Muscle of leg (tissue), 11 donors: Measurements from ENCODE around the gene AXIN2. TPM values are rescaled to one million over a fixed set of nuclear protein-coding genes. Genes with fewer than 3 reads are reported as not detected.

Experiments used
- DNase-seq: peaks from one replicate; pipeline ENCODE4 v3.0.0; 2013
- H3K27ac ChIP-seq: one replicate; pipeline ENCODE4 v1.5.1; 2013; ENCODE audit warnings: mild to moderate bottlenecking, low read length, control low read depth
- H3K27me3 ChIP-seq: one replicate; pipeline ENCODE4 v1.6.1; 2013; ENCODE audit warnings: low read length; ENCODE audit not compliant: control insufficient read depth, insufficient read depth
- H3K36me3 ChIP-seq: one replicate; pipeline ENCODE4 v1.6.1; 2013; ENCODE audit warnings: low read length; ENCODE audit not compliant: control insufficient read depth, insufficient read depth
- H3K4me1 ChIP-seq: one replicate; pipeline ENCODE4 v1.6.1; 2013; ENCODE audit warnings: low read length; ENCODE audit not compliant: control insufficient read depth, insufficient read depth
- H3K4me3 ChIP-seq: one replicate; pipeline ENCODE4 v1.5.1; 2013; ENCODE audit warnings: low read length, control low read depth
- H3K9me3 ChIP-seq: replicated peaks from 2 replicates; pipeline ENCODE4 v1.6.1; 2013; ENCODE audit warnings: low read depth, low read length; ENCODE audit not compliant: control insufficient read depth
- WGBS: methylation state at CpG from one replicate; pipeline ENCODE4 v1.1.5; 2013; ENCODE audit warnings: missing lambda C conversion rate; ENCODE audit not compliant: insufficient coverage; 5-methylcytosine and 5-hydroxymethylcytosine counted together
- polyA plus RNA-seq, 8 donors: library from polyadenylated mRNA; unstranded; fragments of 120-200 nt; gene quantifications; one replicate each; pipeline versions ENCODE4 v1.2.1 to v1.2.3, GENCODE V29; 2013; ENCODE audit warnings: inconsistent platforms in 1 of 8, low replicate concordance in 1 of 8; ENCODE audit not compliant: insufficient read length in 8 of 8, insufficient read depth in 1 of 8
- total RNA-seq: library from RNA; stranded (reverse); fragments of 120-200 nt; gene quantifications from one replicate; pipeline ENCODE4 v1.2.4, GENCODE V29; 2013

The AXIN2 gene
- total and polyA plus RNA-seq, 9 donors = 9.9 to 17.7 (median 13.9) TPM

DNA sequence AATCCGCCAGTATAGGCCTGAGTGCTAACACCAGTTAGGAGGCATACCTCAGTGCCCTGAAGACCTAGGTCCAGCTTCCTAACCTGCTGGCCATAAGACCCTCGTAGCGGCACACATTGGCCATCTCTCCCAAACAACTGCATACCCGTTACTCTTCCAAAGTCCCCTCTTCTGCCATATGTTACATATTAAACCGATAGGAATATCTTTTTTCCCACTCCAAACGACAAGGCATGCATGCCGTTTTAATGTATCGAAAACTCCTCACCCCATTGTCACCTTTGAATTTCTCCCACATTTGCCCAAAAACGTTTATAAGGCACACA lies 721 bp upstream of the AXIN2 start:
- peak overlapping the region; percentile 96 for H3K27ac ChIP-seq
- 15% methylated on average over 6 of the region's 9 CpGs for WGBS
- peaks cover 11% of the 10 kb centered on the region for H3K27me3 ChIP-seq
- DNase-seq = no peak
- peaks cover 12% of the 10 kb centered on the region for H3K36me3 ChIP-seq
- peaks cover 45% of the 10 kb centered on the region for H3K4me1 ChIP-seq
- H3K9me3 ChIP-seq = no peaks in the 10 kb centered on the region
- H3K4me3 ChIP-seq = peak overlapping the region; percentile 78

DNA sequence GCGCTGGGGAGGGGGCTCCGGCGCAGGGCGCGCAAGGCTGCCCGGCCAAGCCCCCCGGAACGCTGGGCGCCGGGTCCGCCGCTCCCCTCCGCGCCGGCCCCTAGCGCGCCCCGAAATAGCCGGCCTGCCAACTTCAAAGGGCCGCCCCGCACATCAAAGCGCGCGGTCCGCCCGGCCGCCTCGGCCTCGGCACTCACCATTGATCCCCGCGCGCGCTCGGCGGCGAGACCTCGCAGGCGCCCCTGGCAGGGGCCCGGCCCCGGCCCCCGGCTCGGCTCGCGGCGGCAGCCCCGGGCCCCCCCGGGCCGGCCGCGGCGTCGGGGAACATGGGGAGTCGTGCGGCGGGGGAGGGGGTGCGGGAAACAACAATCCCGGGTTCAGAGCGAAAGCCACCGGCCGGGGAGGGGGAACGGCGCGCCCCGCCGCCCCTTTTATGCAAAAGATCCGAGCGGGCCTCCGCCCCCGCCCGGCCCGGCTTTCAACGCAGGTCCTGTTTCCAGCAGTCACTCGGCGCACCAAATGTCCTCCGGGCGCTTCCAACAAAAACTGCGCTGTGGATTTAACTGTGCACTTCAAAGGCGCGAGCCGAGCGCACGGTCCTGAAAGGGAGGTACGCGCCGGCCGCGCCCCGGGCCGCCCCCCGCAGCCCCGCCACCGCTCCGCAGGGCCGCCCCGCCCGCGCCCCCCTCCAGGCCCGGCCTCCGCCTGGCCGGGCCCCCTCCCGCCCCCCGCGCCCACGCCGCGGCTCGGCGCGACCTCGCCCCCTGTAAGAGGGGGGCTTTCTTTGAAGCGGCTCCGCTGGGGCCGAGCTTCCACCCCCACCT lies 608 bp downstream of the AXIN2 start:
- Histone ChIP-seq H3K4me3 (peak overlapping the region; percentile 78), H3K36me3 (peaks cover 24% of the 10 kb centered on the region), H3K4me1 (peaks cover 55% of the 10 kb centered on the region), H3K27ac (peak overlapping the region; percentile 96), H3K27me3 (peaks cover 16% of the 10 kb centered on the region), H3K9me3 (no peaks in the 10 kb centered on the region)
- WGBS = under 1% methylated on average over 93 of the region's 113 CpGs
- peak; percentile 97 for DNase-seq

DNA sequence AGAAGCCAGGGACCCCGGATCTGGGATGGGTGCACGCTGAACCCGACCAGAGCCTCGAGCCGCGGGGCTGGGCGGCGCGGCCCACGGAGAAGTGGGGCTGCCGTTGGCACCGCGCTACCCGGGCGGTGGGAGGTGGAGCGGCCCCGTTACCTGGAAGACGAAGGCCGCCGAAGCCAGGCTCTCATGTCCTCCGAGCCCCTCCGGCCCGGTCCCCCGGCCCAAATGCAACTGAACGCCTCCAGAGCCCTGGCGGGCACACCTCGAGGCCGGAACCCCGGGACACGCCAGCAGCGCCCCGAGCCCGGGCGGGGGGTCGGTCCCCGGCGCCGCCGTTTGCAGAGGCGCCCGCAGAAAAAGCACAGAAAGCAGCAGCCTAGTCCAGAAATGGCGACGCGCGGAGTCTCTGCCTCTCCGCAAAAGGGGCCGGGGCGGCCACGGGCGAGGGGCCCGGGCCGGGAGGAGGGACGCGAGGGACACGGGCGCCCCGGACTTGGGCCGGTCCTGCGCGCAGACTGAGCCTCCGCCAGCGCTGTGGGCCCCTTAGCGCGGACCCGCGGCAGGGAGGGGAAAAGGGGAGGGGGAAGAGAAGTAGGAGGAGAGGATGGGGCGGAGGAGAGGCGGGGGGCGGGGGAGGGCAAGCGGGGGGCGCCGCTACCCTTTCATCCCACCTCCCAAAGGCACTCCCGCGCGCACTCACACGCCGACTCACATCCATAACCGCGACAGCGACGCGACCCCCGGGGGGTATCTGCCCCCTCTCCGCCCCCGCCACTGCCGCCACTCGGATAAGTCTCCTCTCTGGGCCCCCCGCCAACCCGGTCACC lies 1.4 kb downstream of the AXIN2 start:
- Histone ChIP-seq H3K36me3 (peaks cover 28% of the 10 kb centered on the region), H3K4me3 (peak overlapping the region; percentile 78), H3K9me3 (no peaks in the 10 kb centered on the region), H3K4me1 (peaks cover 56% of the 10 kb centered on the region), H3K27ac (peak overlapping the region; percentile 79), H3K27me3 (peaks cover 16% of the 10 kb centered on the region)
- under 1% methylated on average over 62 of the region's 89 CpGs for WGBS
- DNase-seq = peak; percentile 82

DNA sequence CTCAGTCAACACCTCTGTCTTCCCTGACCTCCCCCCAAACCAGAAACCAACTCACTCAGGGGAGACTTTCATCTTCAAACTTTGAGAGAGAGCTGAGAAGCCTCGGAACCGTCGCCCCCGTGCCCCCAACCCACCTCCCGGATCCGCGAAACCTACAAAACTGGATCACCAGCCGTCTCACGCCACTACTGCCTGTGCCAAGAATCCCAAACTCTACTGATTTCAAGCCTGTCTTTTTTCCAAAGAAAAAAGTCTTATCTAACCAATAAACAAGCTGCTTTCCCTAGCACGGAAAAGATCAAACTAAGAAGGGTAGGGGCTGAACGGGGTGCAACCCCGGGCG lies 2.0 kb downstream of the AXIN2 start:
- 0% methylated on average over 13 of the region's 13 CpGs for WGBS
- no peaks in the 10 kb centered on the region for H3K9me3 ChIP-seq
- peak overlapping the region; percentile 78 for H3K4me3 ChIP-seq
- H3K4me1 ChIP-seq = peaks cover 50% of the 10 kb centered on the region
- DNase-seq = no peak
- peak overlapping the region; percentile 79 for H3K27ac ChIP-seq
- peaks cover 28% of the 10 kb centered on the region for H3K36me3 ChIP-seq
- H3K27me3 ChIP-seq = peaks cover 16% of the 10 kb centered on the region

GRCh38 chr17:65558683-65559460 lies 2.6 kb downstream of the AXIN2 start:
- no peaks in the 10 kb centered on the region for H3K9me3 ChIP-seq
- peak overlapping the region; percentile 78 for H3K4me3 ChIP-seq
- peak overlapping the region; percentile 79 for H3K27ac ChIP-seq
- H3K27me3 ChIP-seq = peaks cover 16% of the 10 kb centered on the region
- WGBS = under 1% methylated on average over 21 of the region's 29 CpGs
- peaks cover 28% of the 10 kb centered on the region for H3K36me3 ChIP-seq
- DNase-seq = peak; percentile 38
- H3K4me1 ChIP-seq = peaks cover 46% of the 10 kb centered on the region

DNA sequence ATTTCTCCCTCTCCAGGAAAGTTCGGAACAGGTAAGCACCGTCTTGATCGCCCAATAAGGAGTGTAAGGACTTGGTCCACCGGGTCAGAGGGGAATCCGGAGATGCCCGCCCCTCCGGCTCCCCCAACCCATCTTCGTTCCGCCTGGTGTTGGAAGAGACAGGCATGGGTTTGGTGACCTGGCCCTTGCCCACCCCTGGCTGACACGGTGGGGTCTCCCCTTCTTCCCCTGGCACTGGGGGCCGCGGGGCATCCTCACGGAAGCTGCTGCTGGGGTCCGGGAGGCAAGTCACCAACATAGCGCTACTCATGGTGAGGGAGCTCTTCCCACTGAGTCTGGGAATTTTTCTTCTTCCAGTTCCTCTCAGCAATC lies 3.2 kb downstream of the AXIN2 start:
- peak overlapping the region; percentile 78 for H3K4me3 ChIP-seq
- DNase-seq = no peak
- H3K27ac ChIP-seq = no peak overlapping the region
- peaks cover 43% of the 10 kb centered on the region for H3K4me1 ChIP-seq
- WGBS = 36% methylated on average over 3 of the region's 15 CpGs
- H3K27me3 ChIP-seq = peaks cover 16% of the 10 kb centered on the region
- H3K36me3 ChIP-seq = peaks cover 28% of the 10 kb centered on the region
- no peaks in the 10 kb centered on the region for H3K9me3 ChIP-seq

DNA sequence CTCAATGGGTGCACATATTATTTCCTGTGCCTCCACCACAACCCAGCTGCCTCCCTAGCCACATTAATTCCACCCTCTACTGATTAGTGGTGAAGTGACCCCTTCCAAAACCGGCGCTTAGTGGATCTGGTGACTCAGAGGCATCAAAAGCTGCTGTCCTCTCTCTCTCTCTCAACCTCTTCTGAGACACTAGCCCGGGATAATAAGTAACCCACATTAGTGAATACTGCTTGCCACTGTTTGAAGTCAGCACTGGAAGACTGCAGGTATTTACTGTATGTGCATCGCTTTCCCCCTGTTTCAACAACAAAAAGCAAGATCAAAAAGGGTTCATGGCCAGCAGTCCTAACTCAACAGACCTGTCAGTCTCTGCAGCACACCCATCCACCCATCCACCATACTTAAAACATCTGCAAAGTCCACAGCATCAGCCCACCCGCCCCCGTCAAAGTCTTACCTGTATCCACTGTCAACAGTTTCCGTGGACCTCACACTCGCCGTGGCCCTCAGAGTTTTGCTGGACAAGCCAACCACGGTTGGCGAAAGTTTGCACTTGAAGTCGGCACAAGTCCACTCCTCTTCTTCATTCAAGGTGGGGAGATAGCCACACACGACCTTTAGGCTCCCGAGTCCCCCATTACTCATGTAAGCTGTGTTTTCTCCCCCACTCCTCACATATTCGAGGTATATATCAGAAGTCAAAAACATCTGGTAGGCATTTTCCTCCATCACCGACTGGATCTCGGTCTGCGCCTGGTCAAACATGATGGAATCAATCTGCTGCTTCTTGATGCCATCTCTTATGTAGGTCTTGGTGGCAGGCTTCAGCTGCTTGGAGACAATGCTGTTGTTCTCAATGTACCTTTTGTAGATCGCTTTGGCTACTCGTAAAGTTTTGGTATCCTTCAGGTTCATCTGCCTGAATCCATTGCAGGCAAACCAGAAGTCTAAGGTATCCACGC lies 3.8 kb downstream of the AXIN2 start:
- Histone ChIP-seq H3K4me3 (peak overlapping the region; percentile 78), H3K27ac (no peak overlapping the region), H3K27me3 (peaks cover 16% of the 10 kb centered on the region), H3K4me1 (peaks cover 44% of the 10 kb centered on the region), H3K36me3 (peaks cover 28% of the 10 kb centered on the region), H3K9me3 (no peaks in the 10 kb centered on the region)
- DNase-seq = no peak
- 79% methylated on average over 20 of the region's 21 CpGs for WGBS

GRCh38 chr17:65556910-65557348 lies 4.5 kb downstream of the AXIN2 start:
- no peak overlapping the region for H3K27ac ChIP-seq
- H3K4me3 ChIP-seq = peak overlapping the region; percentile 11
- H3K27me3 ChIP-seq = peaks cover 16% of the 10 kb centered on the region
- peaks cover 46% of the 10 kb centered on the region for H3K4me1 ChIP-seq
- no CpG with 5 or more reads among the region's 4 CpGs for WGBS
- no peak for DNase-seq
- H3K9me3 ChIP-seq = no peaks in the 10 kb centered on the region
- H3K36me3 ChIP-seq = peaks cover 28% of the 10 kb centered on the region
